Esophagus mucosa (tissue), 1 donor: Measurements from ENCODE around the gene SMIM33. TPM values are rescaled to one million over a fixed set of nuclear protein-coding genes. Genes with fewer than 3 reads are reported as not detected.

Source experiments
- total RNA-seq: library from RNA; stranded (reverse); gene quantifications from one replicate; pipeline ENCODE4 v1.2.4, GENCODE V29; 2023
- donor health status: DM: yes; HTN: yes; CAD: no.

Gene SMIM33
- total RNA-seq, 1 donor from 2014 or later = not detected

Other genes starting within 250 kb of the SMIM33 start
- gene MATR3, start 177.3 kb upstream of the SMIM33 start, total RNA-seq = 60.5 TPM
- gene PAIP2, start 129.2 kb upstream of the SMIM33 start, total RNA-seq = 38.1 TPM
- gene SLC23A1, start 87.7 kb upstream of the SMIM33 start, total RNA-seq = 0.28 TPM
- 3.3 TPM for gene MZB1, start 81.1 kb upstream of the SMIM33 start, total RNA-seq
- 1.9 TPM for gene PROB1, start 75.9 kb upstream of the SMIM33 start, total RNA-seq
- gene SPATA24, start 66.9 kb upstream of the SMIM33 start, total RNA-seq = 3.7 TPM
- 2.2 TPM for gene DNAJC18, start 31.5 kb upstream of the SMIM33 start, total RNA-seq
- 5.0 TPM for gene ECSCR, start 8.3 kb upstream of the SMIM33 start, total RNA-seq
- 45.5 TPM for gene STING1, start 11.8 kb downstream of the SMIM33 start, total RNA-seq
- gene UBE2D2, start 90.3 kb downstream of the SMIM33 start, total RNA-seq = 119 TPM
- 22.6 TPM for gene CXXC5, start 177.3 kb downstream of the SMIM33 start, total RNA-seq